HCT116 (cell line): ENCODE results near the gene COL3A1. TPM values are rescaled to one million over a fixed set of nuclear protein-coding genes. Genes with fewer than 3 reads are reported as not detected.

ENCODE experiments used
- ATAC-seq: fragments of 200-7000 bp; cut with Tn5 transposase; 2 replicates; pipeline ENCODE4 v1.9.1; 2020; ENCODE audit warnings: mild to moderate bottlenecking, moderate library complexity
- BruUV-seq: library from RNA; stranded (reverse); fragments of 400-500 nt; replicated peaks from 2 replicates; lab custom pipeline; 2021; lab: Mats Ljungman, UMichigan
- CTCF ChIA-PET: fragments of 300-600 bp; sonication (Branson Sonifier 250); formaldehyde crosslinking; loops from one replicate; lab custom pipeline; 2021; ENCODE audit warnings: antibody characterized with exemption; lab: Charles Lee
- POLR2A ChIA-PET: fragments of 300-600, 350-600 bp; sonication (Branson Sonifier 250); formaldehyde crosslinking; loops from one replicate; lab custom pipeline; 2021; ENCODE audit warnings: antibody characterized with exemption; lab: Charles Lee
- RAD21 ChIA-PET, 2 experiments: fragments of 300-600 bp; sonication (Branson Sonifier 250); formaldehyde crosslinking; loops; one replicate each; lab custom pipeline; 2023; ENCODE audit warnings: low total read pairs in 2 of 2; ENCODE audit not compliant: uncharacterized antibody in 2 of 2, unreplicated experiment in 2 of 2, low non-redundant PET in 1 of 2; lab: Charles Lee
- DNase-seq: peaks from one replicate; pipeline ENCODE4 v3.0.0-alpha.2; 2010; ENCODE audit warnings: low read depth, low spot score
- H2AFZ ChIP-seq: fragments of 200-600 bp; shearing (Covaris generic), sonication (generic); 2 replicates; pipeline ENCODE4 v1.6.1; 2017; ENCODE audit warnings: low read depth, mixed run types, mixed read lengths, antibody characterized with exemption, low read length; ENCODE audit not compliant: poor library complexity, severe bottlenecking
- H3K27ac ChIP-seq: 2 replicates; pipeline ENCODE4 v1.5.1; 2012; ENCODE audit warnings: low read depth, low read length
- H3K27me3 ChIP-seq: fragments of 200-600 bp; sonication (generic); 2 replicates; pipeline ENCODE4 v1.6.1; 2016; ENCODE audit warnings: mixed run types, low read length, mixed read lengths; ENCODE audit not compliant: insufficient read depth
- H3K36me3 ChIP-seq, 2 experiments: fragments of 200-500 bp in 1 of 2; fragments of 200-600 bp in 1 of 2; sonication (Bioruptor generic) in 1 of 2; sonication (generic) in 1 of 2; 2 replicates each; pipeline versions ENCODE4 v1.5.1 to v1.6.1; 2014 to 2016; ENCODE audit warnings: low read length in 2 of 2, inconsistent platforms in 1 of 2, mixed read lengths in 1 of 2, mixed run types in 1 of 2; ENCODE audit not compliant: insufficient read depth in 2 of 2, control insufficient read depth in 1 of 2
- H3K4me1 ChIP-seq, 2 experiments: fragments of 200-600 bp in 1 of 2; sonication (generic) in 1 of 2; 2 replicates each; pipeline versions ENCODE4 v1.5.1 to v1.6.1; 2012 to 2017; ENCODE audit warnings: low read length in 2 of 2, inconsistent platforms in 1 of 2, mild to moderate bottlenecking in 1 of 2, mixed read lengths in 1 of 2, mixed run types in 1 of 2, moderate library complexity in 1 of 2; ENCODE audit not compliant: insufficient read depth in 2 of 2, control insufficient read depth in 1 of 2
- H3K4me2 ChIP-seq: fragments of 200-600 bp; sonication (generic); 2 replicates; pipeline ENCODE4 v1.6.1; 2017; ENCODE audit warnings: mixed run types, low read length, mixed read lengths
- H3K4me3 ChIP-seq, 2 experiments: fragments of 200-600 bp in 1 of 2; sonication (generic) in 1 of 2; replicated peaks in 1 of 2; 2 replicates each; pipeline ENCODE4 v1.5.1; 2011 to 2016; ENCODE audit warnings: low read length in 2 of 2, control low read depth in 1 of 2, low read depth in 1 of 2, mild to moderate bottlenecking in 1 of 2, mixed read lengths in 1 of 2, mixed run types in 1 of 2
- H3K79me2 ChIP-seq: fragments of 200-600 bp; sonication (generic); 2 replicates; pipeline ENCODE4 v1.6.1; 2017; ENCODE audit warnings: mild to moderate bottlenecking, mixed run types, low read length, moderate library complexity, mixed read lengths; ENCODE audit not compliant: insufficient read depth
- H3K9ac ChIP-seq: fragments of 200-600 bp; sonication (generic); 2 replicates; pipeline ENCODE4 v1.6.1; 2016; ENCODE audit warnings: low read length, mixed read lengths
- H3K9me2 ChIP-seq: fragments of 200-600 bp; sonication (generic), shearing (Covaris generic); 2 replicates; pipeline ENCODE4 v1.6.1; 2017; ENCODE audit warnings: mixed run types, mild to moderate bottlenecking, moderate library complexity; ENCODE audit not compliant: insufficient read depth
- H3K9me3 ChIP-seq, 2 experiments: fragments of 200-500 bp in 1 of 2; fragments of 200-600 bp in 1 of 2; sonication (Bioruptor generic) in 1 of 2; sonication (generic) in 1 of 2; 2 replicates each; pipeline ENCODE4 v1.6.1; 2014 to 2017; ENCODE audit warnings: low read length in 2 of 2, mixed read lengths in 2 of 2, inconsistent platforms in 1 of 2, low read depth in 1 of 2, mild to moderate bottlenecking in 1 of 2, mixed run types in 1 of 2, moderate library complexity in 1 of 2; ENCODE audit not compliant: control insufficient read depth in 1 of 2, insufficient read depth in 1 of 2
- H4K20me1 ChIP-seq: fragments of 200-600 bp; sonication (generic), shearing (Covaris generic); 2 replicates; pipeline ENCODE4 v1.6.1; 2017; ENCODE audit warnings: mixed run types, mild to moderate bottlenecking, moderate library complexity; ENCODE audit not compliant: insufficient read depth
- CBX3 ChIP-seq: IDR thresholded peaks from 2 replicates; pipeline ENCODE4 v1.6.1; 2012; ENCODE audit warnings: low read depth
- CEBPB ChIP-seq: IDR thresholded peaks from 2 replicates; pipeline ENCODE4 v1.6.1; 2012; ENCODE audit warnings: low read depth
- CTCF ChIP-seq, 3 experiments: fragments of 200-600 bp in 1 of 3; sonication (generic) in 1 of 3; IDR thresholded peaks in 2 of 3; conservative IDR thresholded peaks in 1 of 3; 2 replicates each; pipeline ENCODE4 v1.5.1; 2012 to 2017; ENCODE audit warnings: low read depth in 2 of 3, low read length in 2 of 3, antibody characterized with exemption in 1 of 3, borderline replicate concordance in 1 of 3, control low read depth in 1 of 3, mild to moderate bottlenecking in 1 of 3, mixed read lengths in 1 of 3, mixed run types in 1 of 3, moderate library complexity in 1 of 3; ENCODE audit not compliant: insufficient read depth in 1 of 3
- ELF1 ChIP-seq: IDR thresholded peaks from 2 replicates; pipeline ENCODE4 v1.6.1; 2012; ENCODE audit warnings: low read depth, borderline replicate concordance
- EZH2phosphoT487 ChIP-seq: fragments of 200-600 bp; IDR thresholded peaks from 2 replicates; pipeline ENCODE4 v1.6.1; 2018; ENCODE audit warnings: antibody characterized with exemption, borderline replicate concordance
- MAX ChIP-seq: IDR thresholded peaks from 2 replicates; pipeline ENCODE4 v1.6.1; 2012
- RAD21 ChIP-seq: IDR thresholded peaks from 2 replicates; pipeline ENCODE4 v1.6.1; 2012; ENCODE audit warnings: low read depth, mild to moderate bottlenecking
- intact Hi-C: fragments of 100-400 bp; cut with micrococcal nuclease; formaldehyde crosslinking; loops from 2 replicates; pipeline ENCODE4 v1.10.0; 2022
- total RNA-seq: library from RNA; stranded (reverse); gene quantifications from one replicate; pipeline ENCODE4 v1.2.1, GENCODE V29; 2021; ENCODE audit not compliant: unreplicated experiment

The COL3A1 gene
- total RNA-seq, 1 experiment from 2014 or later = 1.0 TPM

- TF ChIP-seq MAX (no peak), CBX3 (no peak), RAD21 (no peak), EZH2phosphoT487 (no peak)
- Histone ChIP-seq H3K27ac (no peak overlapping the region), H3K9me2 (no peaks in the 10 kb centered on the region; the same call in 1 of the 2 replicates), H3K9ac (no peak overlapping the region), H3K4me1 (no peaks in the 10 kb centered on the region), H3K9me3 (no peaks in the 10 kb centered on the region), H3K4me3 (no peak overlapping the region), H3K4me2 (no peak overlapping the region), H3K36me3 (no peaks in the 10 kb centered on the region), H3K27me3 (no peaks in the 10 kb centered on the region), H2AFZ (no peak overlapping the region), H4K20me1 (no peaks in the 10 kb centered on the region), H3K79me2 (no peaks in the 10 kb centered on the region)
- RAD21 ChIA-PET = no interaction called here
- ATAC-seq (no peak), DNase-seq (no peak)
- intact Hi-C loops = no loop called here
- CTCF ChIA-PET = interaction anchor here (2.0 to 2.6 kb wide), 2 partner anchors 11 kb away, joined by 6 to 7 read pairs; no protein-coding TSS in a partner anchor
- POLR2A ChIA-PET = no interaction called here
- no TSS peak for BruUV-seq
Measured at GRCh38 chr2:188965563-188965962, 8.6 kb upstream of the COL3A1 start.

GRCh38 chr2:188966079-188966571, 8.0 kb upstream of the COL3A1 start:
- no peak overlapping the region for H3K4me3 ChIP-seq
- no peaks in the 10 kb centered on the region for H3K79me2 ChIP-seq
- CTCF ChIA-PET = interaction anchor here (2.0 kb wide), 1 partner anchor 10 kb away, joined by 6 read pairs; no protein-coding TSS in a partner anchor
- no peak for DNase-seq
- POLR2A ChIA-PET = no interaction called here
- H3K9me3 ChIP-seq = no peaks in the 10 kb centered on the region
- H3K36me3 ChIP-seq = no peaks in the 10 kb centered on the region
- no peak for ATAC-seq
- no peak for TF ChIP-seq ELF1
- TF ChIP-seq CTCF (IDR thresholded peaks at IDR 0.05 in 2 of 3, conservative IDR thresholded peaks at IDR 0.05 in 1 of 3; ENCODE audit: borderline replicate concordance in 1 of 3, insufficient read depth in 1 of 3, low read depth in 2 of 3, low read length in 2 of 3) = no peak
- no peak for TF ChIP-seq CEBPB
- no peak for TF ChIP-seq CBX3
- TF ChIP-seq, all 23 proteins: peak for 0
- Histone ChIP-seq H3K4me1 (no peaks in the 10 kb centered on the region), H3K27ac (no peak overlapping the region), H3K27me3 (no peaks in the 10 kb centered on the region), H3K9me2 (no peaks in the 10 kb centered on the region; the same call in 1 of the 2 replicates), H4K20me1 (no peaks in the 10 kb centered on the region), H2AFZ (no peak overlapping the region), H3K9ac (no peak overlapping the region), H3K4me2 (no peak overlapping the region)
- intact Hi-C loops = no loop called here
- RAD21 ChIA-PET = no interaction called here
- BruUV-seq = no TSS peak
